ENCODE data around the gene CD72.
A peak's percentile ranks its signal among the peaks of the same experiment; 100 is the strongest.
"Not testable (repeated sequence)": the region's sequence is repeated elsewhere in the genome, so short reads cannot be mapped to it uniquely, and the experiment has no call there.

CD72 gene

GRCh38 chr9:35649431-35650340 lies 31.5 kb upstream of the CD72 start:
- DNase-seq (ENCODE audit: low read depth in 2 of 2) = no peak

- DNase-seq (ENCODE audit: low read depth in 2 of 2) = peak; percentile 75 to 89
Observed at GRCh38 chr9:35646533-35647265, 28.5 kb upstream of the CD72 start.

- DNase-seq (ENCODE audit: low read depth in 2 of 2) = no peak
Observed at GRCh38 chr9:35646153-35646532, 27.9 kb upstream of the CD72 start.

GRCh38 chr9:35645736-35646135 lies 27.5 kb upstream of the CD72 start:
- not testable (repeated sequence) for DNase-seq (ENCODE audit: low read depth in 2 of 2)

- no peak for DNase-seq (ENCODE audit: low read depth in 2 of 2)
Observed at GRCh38 chr9:35643046-35643445, 24.8 kb upstream of the CD72 start.

GRCh38 chr9:35641478-35641877 lies 23.3 kb upstream of the CD72 start:
- not testable (repeated sequence) for DNase-seq (ENCODE audit: low read depth in 2 of 2)

GRCh38 chr9:35640431-35640830 lies 22.2 kb upstream of the CD72 start:
- DNase-seq (ENCODE audit: low read depth in 2 of 2) = not testable (repeated sequence)

GRCh38 chr9:35639631-35640030 lies 21.4 kb upstream of the CD72 start:
- no peak for DNase-seq (ENCODE audit: low read depth in 2 of 2)

GRCh38 chr9:35639225-35639624 lies 21.0 kb upstream of the CD72 start:
- DNase-seq (ENCODE audit: low read depth in 2 of 2) = not testable (repeated sequence)

GRCh38 chr9:35638751-35639150 lies 20.5 kb upstream of the CD72 start:
- DNase-seq (ENCODE audit: low read depth in 2 of 2) = not testable (repeated sequence)

- not testable (repeated sequence) for DNase-seq (ENCODE audit: low read depth in 2 of 2)
Observed at GRCh38 chr9:35637427-35637955, 19.3 kb upstream of the CD72 start.

GRCh38 chr9:35636877-35637246 lies 18.6 kb upstream of the CD72 start:
- DNase-seq (ENCODE audit: low read depth in 2 of 2) = not testable (repeated sequence)

GRCh38 chr9:35636135-35636876 lies 18.1 kb upstream of the CD72 start:
- no peak for DNase-seq (ENCODE audit: low read depth in 2 of 2)

- DNase-seq (ENCODE audit: low read depth in 2 of 2) = no peak
Observed at GRCh38 chr9:35635730-35636129, 17.5 kb upstream of the CD72 start.

GRCh38 chr9:35629597-35629996 lies 11.4 kb upstream of the CD72 start:
- DNase-seq (ENCODE audit: low read depth in 2 of 2) = no peak

- DNase-seq (ENCODE audit: low read depth in 2 of 2) = no peak
Observed at GRCh38 chr9:35628389-35628991, 10.3 kb upstream of the CD72 start.

- DNase-seq (ENCODE audit: low read depth in 2 of 2) = no peak
Observed at GRCh38 chr9:35627575-35627974, 9.4 kb upstream of the CD72 start.

- DNase-seq (ENCODE audit: low read depth in 2 of 2) = no peak
Observed at GRCh38 chr9:35619800-35620158, 1.6 kb upstream of the CD72 start.

GRCh38 chr9:35618854-35619799 lies 914 bp upstream of the CD72 start:
- DNase-seq (ENCODE audit: low read depth in 2 of 2) = no peak

GRCh38 chr9:35617548-35617947 lies 665 bp downstream of the CD72 start:
- no peak for DNase-seq (ENCODE audit: low read depth in 2 of 2)
